H9 (cell line): Measurements from ENCODE around the gene UBE2E1. TPM values are rescaled to one million over a fixed set of nuclear protein-coding genes. Genes with fewer than 3 reads are reported as not detected.
A peak's percentile ranks its signal among the peaks of the same experiment; 100 is the strongest.

Source experiments
- DNase-seq: peaks from one replicate; pipeline ENCODE4 v3.0.0-alpha.2; 2017
- H2AFZ ChIP-seq: one replicate; pipeline ENCODE4 v1.6.1; 2013; ENCODE audit warnings: mild to moderate bottlenecking, low read length, control low read depth, moderate library complexity
- H2AK5ac ChIP-seq: 2 replicates; pipeline ENCODE4 v1.6.1; 2013; ENCODE audit warnings: low read length, control low read depth, mixed read lengths; ENCODE audit not compliant: insufficient read length
- H2BK120ac ChIP-seq: one replicate; pipeline ENCODE4 v1.6.1; 2013; ENCODE audit warnings: low read depth, mild to moderate bottlenecking, low read length, control low read depth, inconsistent platforms; ENCODE audit not compliant: poor library complexity, severe bottlenecking
- H2BK12ac ChIP-seq: 2 replicates; pipeline ENCODE4 v1.6.1; 2013; ENCODE audit warnings: low read length, control low read depth, mixed read lengths, low read depth; ENCODE audit not compliant: insufficient read length
- H2BK15ac ChIP-seq: 2 replicates; pipeline ENCODE4 v1.6.1; 2013; ENCODE audit warnings: low read depth, low read length, control low read depth
- H2BK20ac ChIP-seq: one replicate; pipeline ENCODE4 v1.6.1; 2013; ENCODE audit warnings: low read depth, mild to moderate bottlenecking, low read length, control low read depth, inconsistent platforms; ENCODE audit not compliant: poor library complexity, severe bottlenecking
- H2BK5ac ChIP-seq: 2 replicates; pipeline ENCODE4 v1.6.1; 2013; ENCODE audit warnings: low read length, control low read depth, mixed read lengths; ENCODE audit not compliant: insufficient read length
- H3K14ac ChIP-seq: 2 replicates; pipeline ENCODE4 v1.6.1; 2013; ENCODE audit warnings: low read length, control low read depth; ENCODE audit not compliant: insufficient read depth
- H3K18ac ChIP-seq: 2 replicates; pipeline ENCODE4 v1.6.1; 2013; ENCODE audit warnings: low read depth, mild to moderate bottlenecking, mixed read lengths, low read length, control low read depth; ENCODE audit not compliant: insufficient read length
- H3K23ac ChIP-seq: 2 replicates; pipeline ENCODE4 v1.6.1; 2013; ENCODE audit warnings: low read length, control low read depth, mixed read lengths, low read depth; ENCODE audit not compliant: insufficient read length
- H3K23me2 ChIP-seq: 2 replicates; pipeline ENCODE4 v1.6.1; 2013; ENCODE audit warnings: low read depth, mild to moderate bottlenecking, mixed read lengths, low read length, control low read depth; ENCODE audit not compliant: insufficient read length, poor library complexity, severe bottlenecking
- H3K27ac ChIP-seq: 2 replicates; pipeline ENCODE4 v1.5.1; 2013; ENCODE audit warnings: low read length, control low read depth, mixed read lengths, low read depth; ENCODE audit not compliant: insufficient read length
- H3K27me3 ChIP-seq: 2 replicates; pipeline ENCODE4 v1.6.1; 2013; ENCODE audit warnings: low read length, control low read depth, inconsistent platforms; ENCODE audit not compliant: insufficient read depth
- H3K4ac ChIP-seq: 2 replicates; pipeline ENCODE4 v1.6.1; 2013; ENCODE audit warnings: low read depth, mild to moderate bottlenecking, control low read depth, inconsistent platforms, low read length, moderate library complexity
- H3K4me1 ChIP-seq: 2 replicates; pipeline ENCODE4 v1.6.1; 2013; ENCODE audit warnings: low read length, control low read depth, inconsistent platforms; ENCODE audit not compliant: insufficient read depth
- H3K4me2 ChIP-seq: 2 replicates; pipeline ENCODE4 v1.6.1; 2013; ENCODE audit warnings: low read length, control low read depth, mixed read lengths; ENCODE audit not compliant: insufficient read length, insufficient read depth
- H3K56ac ChIP-seq: 2 replicates; pipeline ENCODE4 v1.6.1; 2013; ENCODE audit warnings: low read depth, mild to moderate bottlenecking, mixed read lengths, low read length, control low read depth; ENCODE audit not compliant: insufficient read length
- H3K79me1 ChIP-seq: 2 replicates; pipeline ENCODE4 v1.6.1; 2013; ENCODE audit warnings: low read depth, mild to moderate bottlenecking, moderate library complexity, low read length, control low read depth, inconsistent platforms; ENCODE audit not compliant: insufficient read depth, poor library complexity, severe bottlenecking
- H3K79me2 ChIP-seq: 2 replicates; pipeline ENCODE4 v1.6.1; 2013; ENCODE audit warnings: low read length, control low read depth, inconsistent platforms; ENCODE audit not compliant: insufficient read depth
- H3K9ac ChIP-seq: 2 replicates; pipeline ENCODE4 v1.6.1; 2013; ENCODE audit warnings: low read length, control low read depth, mixed read lengths; ENCODE audit not compliant: insufficient read length; ENCODE audit errors: extremely low read depth
- H3K9me3 ChIP-seq: one replicate; pipeline ENCODE4 v1.6.1; 2013; ENCODE audit warnings: low read depth, low read length, inconsistent platforms; ENCODE audit not compliant: control insufficient read depth
- H3T11ph ChIP-seq: one replicate; pipeline ENCODE4 v1.6.1; 2013; ENCODE audit warnings: mild to moderate bottlenecking, low read length, control low read depth, inconsistent platforms
- H4K20me1 ChIP-seq: one replicate; pipeline ENCODE4 v1.6.1; 2013; ENCODE audit not compliant: control insufficient read depth, insufficient read length, insufficient read depth
- H4K5ac ChIP-seq: 2 replicates; pipeline ENCODE4 v1.6.1; 2013; ENCODE audit warnings: low read depth, mild to moderate bottlenecking, mixed read lengths, low read length, control low read depth; ENCODE audit not compliant: insufficient read length
- H4K8ac ChIP-seq: replicated peaks from 2 replicates; pipeline ENCODE4 v1.6.1; 2013; ENCODE audit warnings: low read length, control low read depth, mixed read lengths, low read depth; ENCODE audit not compliant: insufficient read length
- H4K91ac ChIP-seq: 2 replicates; pipeline ENCODE4 v1.6.1; 2013; ENCODE audit warnings: low read depth, mild to moderate bottlenecking, moderate library complexity, mixed read lengths, low read length, control low read depth; ENCODE audit not compliant: insufficient read length
- H3K27ac Mint-ChIP-seq, 3 experiments: 2 replicates in 2 of 3; 3 replicates in 1 of 3; pipeline ENCODE4 v1.8.0; 2020 to 2021; ENCODE audit warnings: mixed read lengths in 3 of 3, mild to moderate bottlenecking in 1 of 3, moderate library complexity in 1 of 3
- H3K27me3 Mint-ChIP-seq: 2 replicates; pipeline ENCODE4 v1.8.0; 2021; ENCODE audit warnings: low read depth, mild to moderate bottlenecking, moderate library complexity, mixed read lengths
- H3K36me3 Mint-ChIP-seq, 3 experiments: 2 replicates in 2 of 3; 3 replicates in 1 of 3; pipeline ENCODE4 v1.8.0; 2020 to 2021; ENCODE audit warnings: low read depth in 3 of 3, mixed read lengths in 3 of 3; ENCODE audit not compliant: insufficient read depth in 1 of 3
- H3K4me1 Mint-ChIP-seq, 2 experiments: 2 replicates each; pipeline ENCODE4 v1.8.0; 2020; ENCODE audit warnings: mixed read lengths in 2 of 2
- H3K4me3 Mint-ChIP-seq, 2 experiments: 2 replicates in 1 of 2; 3 replicates in 1 of 2; pipeline ENCODE4 v1.8.0; 2020 to 2021; ENCODE audit warnings: mild to moderate bottlenecking in 2 of 2, mixed read lengths in 2 of 2, moderate library complexity in 1 of 2
- H3K9me3 Mint-ChIP-seq, 2 experiments: 2 replicates in 1 of 2; 3 replicates in 1 of 2; pipeline ENCODE4 v1.8.0; 2020; ENCODE audit warnings: mild to moderate bottlenecking in 2 of 2, mixed read lengths in 2 of 2, moderate library complexity in 1 of 2
- CTCF ChIP-seq: fragments of 200-600 bp; sonication (generic); conservative IDR thresholded peaks from 3 replicates; pipeline ENCODE4 v1.8.0; 2021; ENCODE audit warnings: antibody characterized with exemption, mild to moderate bottlenecking
- WGBS: extraction: QIAGEN DNeasy Blood & Tissue Kit; methylation state at CpG from one replicate; pipeline ENCODE4 v1.1.7; 2013; ENCODE audit warnings: missing lambda C conversion rate, low lambda C conversion rate, mixed read lengths; ENCODE audit not compliant: insufficient read length; ENCODE audit errors: extremely low coverage; 5-methylcytosine and 5-hydroxymethylcytosine counted together
- total RNA-seq: library from RNA; stranded (reverse); gene quantifications from 2 replicates; pipeline ENCODE4 v1.2.1, GENCODE V29; 2021

Gene UBE2E1
- total RNA-seq, 1 experiment from 2014 or later, result 142 TPM

- no peak for TF ChIP-seq CTCF
- H3K4me1 Mint-ChIP-seq, result peaks cover 38 to 44% of the 10 kb centered on the region in 2 experiments
These were observed 31.5 kb downstream of the UBE2E1 start for GRCh38 chr3:23837286-23837685.

More at GRCh38 chr3:23837286-23837685, 31.5 kb downstream of the UBE2E1 start:
- no peaks in the 10 kb centered on the region for H4K20me1 ChIP-seq
- no peak overlapping the region for H2AK5ac ChIP-seq
- H2BK15ac ChIP-seq, result no peak overlapping the region
- Mint-ChIP-seq H3K27ac (peak overlapping the region in 2 of 3 experiments; percentile 47 to 61; a peak in 3 of 7 replicates), H3K36me3 (no peaks in the 10 kb centered on the region), H3K27me3 (no peaks in the 10 kb centered on the region), H3K4me3 (no peak overlapping the region), H3K9me3 (no peaks in the 10 kb centered on the region)
- H2BK120ac ChIP-seq, result no peak overlapping the region
- H3K4ac ChIP-seq, result no peak overlapping the region
- no peak overlapping the region for H2BK12ac ChIP-seq
- no peak overlapping the region for H3T11ph ChIP-seq
- no peak overlapping the region for H3K27ac ChIP-seq
- no peak overlapping the region for H2BK20ac ChIP-seq
- no peak overlapping the region for H3K56ac ChIP-seq
- H4K91ac ChIP-seq, result no peak overlapping the region
- H4K5ac ChIP-seq, result no peak overlapping the region
- H3K4me2 ChIP-seq, result no peak overlapping the region
- H3K79me1 ChIP-seq, result peaks cover 13% of the 10 kb centered on the region
- no peaks in the 10 kb centered on the region for H3K9me3 ChIP-seq
- H3K27me3 ChIP-seq, result no peaks in the 10 kb centered on the region
- peaks cover 5% of the 10 kb centered on the region; the same call in 1 of the 2 replicates for H3K79me2 ChIP-seq
- H2BK5ac ChIP-seq, result no peak overlapping the region
- H3K9ac ChIP-seq, result no peak overlapping the region
- no peak overlapping the region for H3K14ac ChIP-seq
- no peaks in the 10 kb centered on the region for H3K23me2 ChIP-seq
- no peak overlapping the region for H3K18ac ChIP-seq
- no peak overlapping the region for H3K23ac ChIP-seq
- no peaks in the 10 kb centered on the region for H3K4me1 ChIP-seq
- WGBS, result no CpG with 5 or more reads among the region's 1 CpG
- no peak overlapping the region for H4K8ac ChIP-seq
- H2AFZ ChIP-seq, result no peak overlapping the region
- no peak for DNase-seq
